ENCODE measurements around the gene MIOS.
"Not testable (repeated sequence)": the region's sequence is repeated elsewhere in the genome, so short reads cannot be mapped to it uniquely, and the experiment has no call there.

MIOS gene

GRCh38 chr7:7554649-7555575 lies 11.8 kb upstream of the MIOS start:
- DNase-seq (ENCODE audit: low spot score) = no peak

GRCh38 chr7:7556852-7557251 lies 9.8 kb upstream of the MIOS start:
- no peak for DNase-seq (ENCODE audit: low spot score)

GRCh38 chr7:7557252-7557651 lies 9.4 kb upstream of the MIOS start:
- no peak for DNase-seq (ENCODE audit: low spot score)

GRCh38 chr7:7561591-7561990 lies 5.1 kb upstream of the MIOS start:
- not testable (repeated sequence) for DNase-seq (ENCODE audit: low spot score)

GRCh38 chr7:7562736-7563135 lies 3.9 kb upstream of the MIOS start:
- no peak for DNase-seq (ENCODE audit: low spot score)

- DNase-seq (ENCODE audit: low spot score) = no peak
These were observed 3.4 kb upstream of the MIOS start for GRCh38 chr7:7563269-7563668.

- DNase-seq (ENCODE audit: low spot score) = no peak
These were observed 2.9 kb upstream of the MIOS start for GRCh38 chr7:7563813-7564212.

GRCh38 chr7:7564323-7564780 lies 2.3 kb upstream of the MIOS start:
- no peak for DNase-seq (ENCODE audit: low spot score)

- DNase-seq (ENCODE audit: low spot score) = no peak
These were observed 1.5 kb upstream of the MIOS start for GRCh38 chr7:7565018-7565680.

- no peak for DNase-seq (ENCODE audit: low spot score)
These were observed 686 bp upstream of the MIOS start for GRCh38 chr7:7565746-7566650.

GRCh38 chr7:7567898-7568531 lies 1.3 kb downstream of the MIOS start:
- DNase-seq (ENCODE audit: low spot score) = no peak

- DNase-seq (ENCODE audit: low spot score) = no peak
These were observed 1.9 kb downstream of the MIOS start for GRCh38 chr7:7568553-7568952.

GRCh38 chr7:7569081-7569527 lies 2.4 kb downstream of the MIOS start:
- DNase-seq (ENCODE audit: low spot score) = peak; percentile 29

GRCh38 chr7:7569615-7570014 lies 2.9 kb downstream of the MIOS start:
- no peak for DNase-seq (ENCODE audit: low spot score)

- DNase-seq (ENCODE audit: low spot score) = no peak
These were observed 3.9 kb downstream of the MIOS start for GRCh38 chr7:7570584-7570983.

- no peak for DNase-seq (ENCODE audit: low spot score)
These were observed 7.0 kb downstream of the MIOS start for GRCh38 chr7:7573701-7574100.

- no peak for DNase-seq (ENCODE audit: low spot score)
These were observed 9.7 kb downstream of the MIOS start for GRCh38 chr7:7576344-7576743.

- no peak for DNase-seq (ENCODE audit: low spot score)
These were observed 11.2 kb downstream of the MIOS start for GRCh38 chr7:7577888-7578287.

GRCh38 chr7:7579638-7580037 lies 13.0 kb downstream of the MIOS start:
- DNase-seq (ENCODE audit: low spot score) = no peak

- DNase-seq (ENCODE audit: low spot score) = no peak
These were observed 15.0 kb downstream of the MIOS start for GRCh38 chr7:7581531-7582179.

- no peak for DNase-seq (ENCODE audit: low spot score)
These were observed 15.9 kb downstream of the MIOS start for GRCh38 chr7:7582596-7582995.

Measured in CD4-positive, alpha-beta T cell treated with Interleukin-15 for 4 hours (primary cell).